SU-DHL-6 (cell line): ENCODE results near the gene PDE9A.

ENCODE experiments used
- EZH2phosphoT487 ChIP-seq: fragments of 200-600 bp; sonication (generic), shearing (Covaris generic); conservative IDR thresholded peaks from 2 replicates; pipeline ENCODE4 v1.6.1; 2018; ENCODE audit warnings: mild to moderate bottlenecking, antibody characterized with exemption, low read length, moderate library complexity, mixed read lengths
- TF ChIP-seq, protein P1 (sequence below): fragments of 200-600 bp; sonication (generic); IDR thresholded peaks from one replicate; pipeline ENCODE4 v1.5.1; 2017; ENCODE audit warnings: antibody characterized with exemption, mild to moderate bottlenecking, low read length, moderate library complexity; ENCODE audit not compliant: insufficient read depth, poor library complexity, severe bottlenecking

DNA sequence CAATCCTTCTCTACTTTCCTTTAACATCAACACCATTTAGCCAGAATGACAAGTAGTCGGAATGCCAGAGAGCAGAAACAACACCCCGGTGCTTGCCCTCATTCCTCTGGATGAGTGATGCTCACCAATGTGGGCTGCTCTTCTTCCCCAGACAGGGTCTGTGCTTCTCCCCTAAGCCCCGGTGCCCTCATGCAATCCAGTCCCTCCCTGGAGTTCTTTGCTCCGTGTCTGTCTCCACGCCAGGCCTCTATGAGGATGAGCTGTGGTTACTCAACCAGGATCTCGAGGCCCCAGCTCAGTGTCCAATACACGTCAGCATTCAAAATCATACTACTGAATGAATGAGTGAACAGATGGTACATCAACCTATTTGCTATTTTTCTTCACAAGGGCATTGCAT is 29.7 kb upstream of the PDE9A start:
- TF ChIP-seq, protein P1, sequence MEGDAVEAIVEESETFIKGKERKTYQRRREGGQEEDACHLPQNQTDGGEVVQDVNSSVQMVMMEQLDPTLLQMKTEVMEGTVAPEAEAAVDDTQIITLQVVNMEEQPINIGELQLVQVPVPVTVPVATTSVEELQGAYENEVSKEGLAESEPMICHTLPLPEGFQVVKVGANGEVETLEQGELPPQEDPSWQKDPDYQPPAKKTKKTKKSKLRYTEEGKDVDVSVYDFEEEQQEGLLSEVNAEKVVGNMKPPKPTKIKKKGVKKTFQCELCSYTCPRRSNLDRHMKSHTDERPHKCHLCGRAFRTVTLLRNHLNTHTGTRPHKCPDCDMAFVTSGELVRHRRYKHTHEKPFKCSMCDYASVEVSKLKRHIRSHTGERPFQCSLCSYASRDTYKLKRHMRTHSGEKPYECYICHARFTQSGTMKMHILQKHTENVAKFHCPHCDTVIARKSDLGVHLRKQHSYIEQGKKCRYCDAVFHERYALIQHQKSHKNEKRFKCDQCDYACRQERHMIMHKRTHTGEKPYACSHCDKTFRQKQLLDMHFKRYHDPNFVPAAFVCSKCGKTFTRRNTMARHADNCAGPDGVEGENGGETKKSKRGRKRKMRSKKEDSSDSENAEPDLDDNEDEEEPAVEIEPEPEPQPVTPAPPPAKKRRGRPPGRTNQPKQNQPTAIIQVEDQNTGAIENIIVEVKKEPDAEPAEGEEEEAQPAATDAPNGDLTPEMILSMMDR, result no peak
- TF ChIP-seq EZH2phosphoT487, result no peak
